Activated effector memory CD4-positive, alpha-beta T cell treated with anti-CD3 and anti-CD28 coated beads, Interleukin-2, amount 50 U/mL, for 16 hours (primary cell): Measurements from ENCODE around the gene ORM1.

Source experiments
- DNase-seq: peaks from one replicate; pipeline ENCODE4 v3.0.0-alpha.2; 2020

The ORM1 gene

GRCh38 chr9:114287763-114288192, 35.1 kb upstream of the ORM1 start:
- peak; percentile 57 for DNase-seq

DNA sequence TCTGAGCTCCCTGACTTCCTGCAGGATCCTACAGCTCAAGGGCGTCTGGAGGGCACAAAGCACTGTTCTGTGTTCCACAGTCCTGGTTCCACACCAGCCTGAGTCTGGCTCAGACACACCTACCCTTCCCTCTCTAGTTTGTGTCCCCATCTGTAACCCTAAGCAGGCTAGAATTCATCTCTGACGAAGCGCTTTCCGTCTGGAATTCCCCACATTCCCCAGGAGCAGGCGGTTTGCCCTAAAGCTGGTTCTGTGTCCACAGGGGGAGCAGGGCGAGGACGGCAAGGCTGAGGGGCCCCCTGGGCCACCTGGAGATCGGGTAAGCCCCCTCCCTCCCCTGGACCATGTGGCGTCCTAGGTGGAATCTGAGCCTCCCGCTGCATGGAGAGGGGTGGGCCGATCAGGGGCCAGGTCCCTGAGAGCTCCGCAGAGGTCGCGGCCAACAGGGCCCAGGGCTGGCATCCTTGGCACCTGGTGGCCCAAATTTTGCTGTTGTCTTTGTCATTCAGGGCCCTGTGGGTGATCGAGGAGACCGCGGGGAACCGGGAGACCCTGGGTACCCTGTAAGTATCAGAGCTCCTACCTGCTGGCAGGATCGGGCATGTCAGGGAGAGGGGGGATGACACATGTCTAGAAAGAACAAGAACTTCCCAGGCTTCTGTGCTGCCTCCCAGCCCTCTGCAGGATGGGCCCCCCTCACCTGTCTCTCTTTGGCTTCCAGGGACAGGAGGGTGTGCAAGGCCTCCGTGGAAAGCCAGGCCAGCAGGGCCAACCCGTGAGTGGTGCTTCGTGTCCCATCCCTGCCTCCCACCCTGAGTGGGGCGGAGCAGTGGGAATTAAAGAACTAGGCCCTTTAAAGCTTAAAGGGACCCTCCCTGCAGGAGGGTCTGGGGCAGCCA, 34.5 kb upstream of the ORM1 start:
- DNase-seq: peak; percentile 41

GRCh38 chr9:114289106-114289505, 33.8 kb upstream of the ORM1 start:
- peak; percentile 47 for DNase-seq

DNA sequence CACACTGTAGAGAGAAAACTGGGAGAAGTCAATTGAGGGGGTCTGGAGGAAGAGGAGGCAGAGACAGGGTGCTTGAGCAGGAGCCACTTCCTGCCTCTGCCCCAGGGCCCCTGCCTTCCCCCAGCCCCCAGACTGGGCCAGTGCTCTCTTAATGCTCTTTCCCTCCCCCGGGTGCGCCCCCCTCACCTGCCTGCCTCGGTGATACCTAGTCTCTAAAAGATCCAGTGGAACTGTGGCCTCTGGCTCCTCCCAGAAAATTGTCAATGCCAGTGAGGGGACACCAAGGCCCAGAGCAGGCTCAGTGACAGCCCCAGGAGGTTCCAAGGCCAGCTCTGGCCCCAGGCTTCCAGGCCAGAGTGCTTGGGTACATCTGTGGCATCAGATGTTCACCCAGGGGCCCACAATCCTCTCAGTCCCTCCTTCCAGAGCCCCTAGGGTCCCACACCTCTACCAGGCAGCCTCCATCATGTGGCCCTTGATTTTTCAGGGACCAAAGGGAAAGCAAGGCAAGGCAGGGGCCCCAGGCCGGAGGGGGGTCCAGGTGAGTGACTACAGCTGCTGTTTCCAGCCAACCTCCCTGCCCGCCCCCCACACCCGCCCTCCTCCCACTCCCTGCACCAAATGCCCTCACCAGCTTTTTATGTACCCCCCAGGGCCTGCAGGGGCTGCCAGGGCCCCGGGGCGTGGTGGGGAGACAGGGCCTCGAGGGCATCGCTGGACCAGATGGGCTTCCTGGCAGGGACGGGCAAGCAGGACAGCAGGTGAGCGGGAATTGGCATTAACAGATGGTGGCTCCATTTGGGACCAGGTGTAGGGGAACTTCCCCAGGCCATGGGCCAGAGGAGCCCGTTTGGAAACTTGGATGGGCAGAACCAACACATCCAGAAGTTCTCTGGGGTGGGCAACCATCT, 33.1 kb upstream of the ORM1 start:
- peak; percentile 50 for DNase-seq

DNA sequence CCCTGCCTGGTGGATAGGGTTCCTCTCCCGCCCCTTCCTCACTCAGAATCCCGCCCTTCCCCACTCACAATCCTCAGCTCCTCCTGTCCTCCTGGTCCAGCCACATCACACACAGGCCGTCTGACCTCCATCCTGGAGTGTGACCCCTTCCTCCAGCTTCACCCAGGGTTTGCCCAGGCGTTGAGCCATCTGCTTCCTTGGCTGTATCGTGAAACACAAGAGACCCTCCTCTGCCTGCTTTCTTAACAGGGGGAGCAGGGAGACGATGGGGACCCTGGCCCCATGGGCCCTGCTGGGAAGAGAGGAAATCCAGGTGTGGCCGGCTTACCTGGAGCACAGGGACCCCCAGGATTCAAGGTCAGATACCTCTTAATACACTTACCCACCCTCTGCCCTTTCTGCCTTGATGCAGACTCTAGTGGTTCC, 32.3 kb upstream of the ORM1 start:
- DNase-seq: no peak

GRCh38 chr9:114291064-114291474, 31.8 kb upstream of the ORM1 start:
- peak; percentile 90 for DNase-seq

DNA sequence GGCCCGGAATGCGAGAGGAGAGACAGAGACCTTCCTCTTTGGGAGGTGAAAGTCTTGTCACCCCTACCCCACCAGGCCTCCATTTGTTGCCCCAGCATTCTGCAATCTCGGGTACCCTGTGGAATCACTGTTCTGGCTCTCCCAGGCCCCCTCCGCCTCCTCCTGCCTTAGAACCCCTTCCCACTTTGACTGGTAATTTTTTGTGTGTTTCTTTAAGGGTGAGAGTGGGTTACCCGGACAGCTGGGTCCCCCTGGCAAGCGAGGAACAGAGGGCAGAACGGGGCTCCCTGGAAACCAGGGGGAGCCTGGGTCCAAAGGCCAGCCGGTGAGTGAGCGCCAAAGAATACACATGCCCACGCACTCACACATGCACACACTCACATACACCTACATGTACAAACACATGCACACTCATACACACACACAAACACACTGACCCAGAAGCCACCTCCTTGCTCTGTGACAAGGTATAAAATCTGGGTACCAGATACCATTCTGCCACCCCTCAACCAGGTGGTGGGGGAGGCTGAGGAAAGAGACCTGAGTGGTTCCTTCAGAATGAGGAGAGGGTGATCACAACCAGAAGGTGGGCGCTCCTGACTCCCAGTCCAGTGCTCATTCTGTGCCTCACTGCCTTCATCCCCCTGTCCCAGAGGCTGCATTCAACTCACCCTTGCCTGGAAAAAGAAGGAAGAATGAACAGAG, 30.9 kb upstream of the ORM1 start:
- peak; percentile 37 for DNase-seq

GRCh38 chr9:114294664-114295063, 28.2 kb upstream of the ORM1 start:
- no peak for DNase-seq

DNA sequence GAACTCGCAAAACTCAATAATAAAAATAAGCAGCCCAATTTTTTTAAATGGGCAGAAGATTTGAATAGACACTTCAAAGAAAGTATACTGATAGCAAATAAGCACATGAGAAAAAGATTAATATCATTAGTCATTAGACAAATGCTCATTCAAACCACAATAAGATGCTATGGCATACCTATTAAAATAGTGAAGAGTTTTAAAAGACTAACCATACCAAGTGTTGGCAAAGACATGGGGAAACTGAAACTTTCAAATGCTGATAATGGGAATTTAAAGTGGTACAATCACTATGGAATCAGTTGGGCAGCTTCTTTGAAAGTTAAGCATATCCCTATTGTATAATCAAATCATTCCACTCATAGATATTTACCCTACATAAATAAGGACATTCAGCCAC, 26.6 kb upstream of the ORM1 start:
- DNase-seq: no peak

DNA sequence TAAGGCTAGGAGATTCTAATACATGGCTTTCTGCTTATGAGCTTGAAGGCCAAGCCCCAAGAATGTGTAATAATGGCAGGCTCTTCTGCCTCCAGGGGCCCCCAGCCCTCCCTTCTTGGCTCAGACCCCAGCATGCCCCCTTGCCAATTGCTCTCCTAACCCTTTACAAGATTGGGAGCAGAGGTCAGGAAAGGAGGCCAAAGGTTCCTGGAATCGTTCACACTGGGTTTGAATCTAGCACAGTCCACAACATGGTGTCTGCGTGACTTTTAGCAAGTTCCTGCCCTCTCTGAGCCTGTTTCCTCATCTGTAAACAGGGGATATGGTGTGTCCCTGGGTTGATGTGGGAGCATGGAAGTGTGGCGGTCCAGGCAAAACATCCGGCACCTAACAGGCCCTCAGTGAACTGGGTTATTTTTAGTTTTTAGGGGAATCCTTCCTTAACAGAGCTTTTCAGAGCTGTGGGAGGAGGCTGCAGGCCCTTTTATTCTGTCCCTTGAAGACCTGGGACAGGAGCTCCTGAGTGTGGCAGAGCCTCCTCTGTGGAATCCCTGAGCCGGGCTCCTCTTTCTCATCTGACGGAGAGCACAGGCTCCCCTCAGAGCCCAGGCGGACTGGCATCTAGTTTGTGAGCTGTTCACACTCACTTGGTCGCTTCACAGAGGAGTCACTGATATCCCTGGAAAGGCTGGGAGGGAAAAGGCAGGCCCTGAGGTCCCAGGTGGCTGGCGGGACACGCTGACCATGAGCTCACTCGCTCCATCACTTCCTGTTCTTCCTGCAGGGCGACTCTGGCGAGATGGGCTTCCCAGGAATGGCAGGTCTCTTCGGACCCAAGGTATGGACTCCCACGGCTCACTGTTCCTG, 23.4 kb upstream of the ORM1 start:
- DNase-seq: peak; percentile 30

GRCh38 chr9:114300153-114300845, 22.6 kb upstream of the ORM1 start:
- peak; percentile 44 for DNase-seq

GRCh38 chr9:114300846-114301797, 21.8 kb upstream of the ORM1 start:
- DNase-seq: peak; percentile 36

DNA sequence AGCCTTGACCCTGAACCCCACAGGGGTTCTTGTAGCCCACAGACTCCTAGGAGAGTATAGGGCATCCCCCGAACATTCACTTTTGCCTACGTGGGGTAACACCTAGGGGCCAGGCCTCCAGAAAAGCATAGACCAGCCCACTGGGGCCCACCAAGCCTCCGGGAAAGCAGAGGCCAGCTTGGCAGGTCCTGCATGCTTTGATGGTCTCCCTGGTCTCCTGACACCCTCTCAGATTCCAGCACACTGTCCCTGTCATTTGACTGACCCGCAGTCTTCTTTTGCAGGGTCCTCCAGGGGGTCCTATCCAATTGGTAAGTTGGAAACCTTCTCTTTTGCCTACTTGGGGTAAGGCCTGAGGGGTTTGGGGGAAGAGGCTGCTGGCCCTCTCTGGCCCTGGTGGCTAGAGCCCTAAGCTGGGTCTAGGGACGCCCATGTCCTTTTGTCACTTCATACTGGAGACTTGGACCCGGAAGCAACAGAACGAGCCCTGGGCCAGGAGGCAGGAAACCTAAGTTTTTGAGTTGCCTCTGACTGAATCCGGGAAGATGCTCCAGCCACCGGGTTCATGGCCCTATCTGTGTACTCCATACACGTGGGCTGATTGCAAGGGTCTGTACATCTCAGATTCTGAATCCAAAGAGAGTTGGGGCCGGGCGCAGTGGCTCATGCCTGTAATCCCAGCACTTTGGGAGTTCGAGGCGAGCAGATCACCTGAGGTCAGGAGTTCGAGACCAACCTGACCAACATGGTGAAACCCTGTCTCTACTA, 20.9 kb upstream of the ORM1 start:
- DNase-seq: peak; percentile 30

- DNase-seq: peak; percentile 16
These were observed 20.2 kb upstream of the ORM1 start for GRCh38 chr9:114302727-114303126.

DNA sequence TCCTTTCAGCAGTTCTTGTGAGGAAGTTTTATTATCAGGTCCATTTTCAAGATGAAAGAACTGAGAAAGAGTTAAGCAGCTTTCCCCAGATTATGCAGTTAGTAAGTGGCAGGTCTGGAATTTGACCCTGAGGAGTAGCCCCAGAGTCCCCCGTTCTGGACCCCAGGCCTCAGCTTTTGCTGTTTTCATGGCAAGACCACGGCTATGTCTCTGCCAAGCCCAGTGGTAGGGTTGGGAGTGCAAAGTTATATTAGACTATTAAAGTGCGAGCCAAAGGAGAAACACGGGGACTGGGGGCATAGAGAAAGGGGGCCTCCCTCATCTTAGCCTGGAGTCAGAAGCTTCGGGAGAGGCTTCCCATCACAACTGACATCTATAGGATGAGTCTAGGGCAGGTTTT, 19.3 kb upstream of the ORM1 start:
- DNase-seq: peak; percentile 16

GRCh38 chr9:114303977-114304376, 18.9 kb upstream of the ORM1 start:
- peak; percentile 13 for DNase-seq

DNA sequence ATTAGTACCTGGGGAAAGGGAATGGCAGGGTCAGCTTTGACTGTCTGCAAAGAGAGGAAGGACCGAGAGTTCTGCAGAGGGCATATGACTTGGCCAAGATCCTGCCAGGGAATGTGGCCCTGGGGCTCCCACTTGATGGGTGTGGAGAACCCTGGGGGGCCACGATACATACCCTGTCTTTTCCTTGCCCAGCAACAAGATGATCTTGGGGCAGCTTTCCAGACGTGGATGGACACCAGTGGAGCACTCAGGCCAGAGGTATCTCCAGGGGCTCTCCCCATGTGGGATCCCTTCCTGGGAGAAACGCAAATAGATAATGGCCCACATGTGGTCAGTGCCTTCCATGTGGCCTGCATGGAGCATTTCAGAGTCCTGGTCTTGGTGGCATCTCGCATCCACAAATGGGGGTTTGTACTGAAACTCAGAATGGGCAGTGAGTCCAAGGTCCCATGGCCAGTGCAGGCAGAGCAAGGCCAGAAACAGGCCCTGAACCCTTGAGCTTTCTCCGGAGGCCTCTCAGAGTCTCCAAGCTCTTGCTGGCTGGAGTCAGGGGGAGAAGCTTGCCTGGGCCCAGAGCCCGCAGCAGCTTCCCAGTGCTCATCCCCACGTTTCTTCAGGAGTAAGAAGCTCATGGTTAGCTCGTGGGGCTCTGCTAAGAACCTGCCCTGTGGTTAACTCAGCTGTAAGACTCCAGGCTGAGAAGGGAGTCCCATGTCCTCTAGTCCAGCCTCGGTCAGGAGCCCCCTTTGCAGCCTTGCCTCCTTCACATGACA, 18.3 kb upstream of the ORM1 start:
- DNase-seq: peak; percentile 50

- no peak for DNase-seq
These were observed 15.0 kb upstream of the ORM1 start for GRCh38 chr9:114307899-114308267.
